Endothelial cell of umbilical vein (primary cell): Measurements from ENCODE around the gene MAP3K10. TPM values are rescaled to one million over a fixed set of nuclear protein-coding genes. Genes with fewer than 3 reads are reported as not detected.

Source experiments
- BruUV-seq: library from RNA; stranded (reverse); fragments of 400-500 nt; replicated peaks from 2 replicates; lab custom pipeline; 2021; lab: Mats Ljungman, UMichigan
- CTCF ChIA-PET: fragments of 300-600, 350-600 bp; sonication (Branson Sonifier 250); formaldehyde crosslinking; loops from one replicate; lab custom pipeline; 2021; ENCODE audit warnings: antibody characterized with exemption, inconsistent platforms; lab: Charles Lee
- POLR2A ChIA-PET: fragments of 300-600, 350-600 bp; sonication (Branson Sonifier 250); formaldehyde crosslinking; loops from one replicate; lab custom pipeline; 2021; ENCODE audit warnings: antibody characterized with exemption, inconsistent platforms; lab: Charles Lee
- DNase-seq: peaks from one replicate; pipeline ENCODE4 v3.0.0-alpha.2; 2011; ENCODE audit warnings: low read depth, low spot score
- FAIRE-seq: peaks from 2 replicates; lab custom pipeline; 2011; peaks lifted over from hg19 to GRCh38; lab: Jason Lieb, UNC
- H2AFZ ChIP-seq: 2 replicates; pipeline ENCODE4 v1.6.0; 2012; ENCODE audit warnings: low read depth, low read length, control low read depth, inconsistent platforms
- H3K27ac ChIP-seq: 2 replicates; pipeline ENCODE4 v1.5.1; 2011; ENCODE audit warnings: low read depth, mild to moderate bottlenecking, control low read depth, low read length, moderate library complexity; ENCODE audit not compliant: insufficient read depth
- H3K27me3 ChIP-seq, 2 experiments: 2 replicates each; pipeline versions ENCODE4 v1.6.0 to v1.6.1; 2011; ENCODE audit warnings: low read length in 2 of 2, mixed read lengths in 1 of 2; ENCODE audit not compliant: control insufficient read depth in 2 of 2, insufficient read depth in 2 of 2
- H3K36me3 ChIP-seq, 2 experiments: 2 replicates in 1 of 2; 3 replicates in 1 of 2; pipeline ENCODE4 v1.5.1; 2011; ENCODE audit warnings: low read length in 2 of 2, mild to moderate bottlenecking in 1 of 2, moderate library complexity in 1 of 2; ENCODE audit not compliant: control insufficient read depth in 2 of 2, insufficient read depth in 2 of 2; ENCODE audit errors: extremely low read depth in 1 of 2
- H3K4me1 ChIP-seq: 3 replicates; pipeline ENCODE4 v1.5.1; 2011; ENCODE audit warnings: mild to moderate bottlenecking, low read length; ENCODE audit not compliant: control insufficient read depth, insufficient read depth; ENCODE audit errors: extremely low read depth
- H3K4me2 ChIP-seq: 2 replicates; pipeline ENCODE4 v1.6.1; 2011; ENCODE audit warnings: low read length, control low read depth, mixed read lengths; ENCODE audit not compliant: insufficient read depth
- H3K4me3 ChIP-seq, 3 experiments: fragments of 200-600 bp in 1 of 3; sonication (generic), shearing (Covaris generic) in 1 of 3; replicated peaks in 1 of 3; 2 replicates each; pipeline ENCODE4 v1.5.1; 2011 to 2016; ENCODE audit warnings: control low read depth in 3 of 3, low read length in 3 of 3, mild to moderate bottlenecking in 2 of 3, inconsistent platforms in 1 of 3, low read depth in 1 of 3, moderate library complexity in 1 of 3; ENCODE audit not compliant: insufficient read depth in 1 of 3
- H3K79me2 ChIP-seq: 2 replicates; pipeline ENCODE4 v1.6.0; 2012; ENCODE audit warnings: low read length, inconsistent platforms; ENCODE audit not compliant: control insufficient read depth, insufficient read depth
- H3K9ac ChIP-seq: replicated peaks from 2 replicates; pipeline ENCODE3; 2011; ENCODE audit warnings: low read length, control low read depth; ENCODE audit not compliant: insufficient read depth; ENCODE audit errors: extremely low read depth
- H3K9me1 ChIP-seq: replicated peaks from 3 replicates; pipeline ENCODE4 v1.6.0; 2011; ENCODE audit warnings: mild to moderate bottlenecking, low read length; ENCODE audit not compliant: control insufficient read depth, insufficient read depth; ENCODE audit errors: extremely low read depth
- H3K9me3 ChIP-seq: replicated peaks from 2 replicates; pipeline ENCODE4 v1.5.1; 2012; ENCODE audit warnings: low read length, inconsistent platforms; ENCODE audit not compliant: control insufficient read depth, insufficient read depth
- H4K20me1 ChIP-seq: replicated peaks from 2 replicates; pipeline ENCODE3; 2011; ENCODE audit warnings: mild to moderate bottlenecking, low read length; ENCODE audit not compliant: control insufficient read depth, insufficient read depth; ENCODE audit errors: extremely low read depth
- CTCF ChIP-seq, 2 donors: IDR thresholded peaks; 1 replicate in 1 of 2; 2 replicates in 1 of 2; pipeline ENCODE4 v1.5.1; 2011; ENCODE audit warnings: low read length in 2 of 2, mild to moderate bottlenecking in 2 of 2, moderate library complexity in 2 of 2, control low read depth in 1 of 2, inconsistent platforms in 1 of 2, low read depth in 1 of 2; ENCODE audit not compliant: insufficient read depth in 1 of 2; ENCODE audit errors: extremely low read depth in 1 of 2
- EZH2 ChIP-seq: IDR thresholded peaks from 2 replicates; pipeline ENCODE4 v1.6.1; 2012; ENCODE audit warnings: borderline replicate concordance, low read depth, mild to moderate bottlenecking, moderate library complexity, low read length, inconsistent platforms; ENCODE audit not compliant: severe bottlenecking
- GATA2 ChIP-seq: IDR thresholded peaks from 2 replicates; pipeline ENCODE4 v1.7.0; 2011; ENCODE audit warnings: low read depth, mild to moderate bottlenecking, moderate library complexity, mixed read lengths, low read length; ENCODE audit not compliant: insufficient read length, insufficient read depth
- JUN ChIP-seq: IDR thresholded peaks from 2 replicates; pipeline ENCODE4 v1.6.1; 2011; ENCODE audit warnings: borderline replicate concordance, low read depth; ENCODE audit not compliant: insufficient read length, insufficient read depth
- MAX ChIP-seq: IDR thresholded peaks from 2 replicates; pipeline ENCODE4 v1.6.1; 2011; ENCODE audit not compliant: insufficient read depth, insufficient read length
- MYC ChIP-seq: IDR thresholded peaks from one replicate; pipeline ENCODE4 v1.6.1; 2011; ENCODE audit warnings: mild to moderate bottlenecking, low read depth, low read length
- POLR2A ChIP-seq: IDR thresholded peaks from 2 replicates; pipeline ENCODE4 v1.6.1; 2012; ENCODE audit warnings: low read depth, mild to moderate bottlenecking, control low read depth, low read length
- POLR2AphosphoS5 ChIP-seq: IDR thresholded peaks from 2 replicates; pipeline ENCODE4 v1.6.1; 2012; ENCODE audit warnings: low read depth, mild to moderate bottlenecking, control low read depth, low read length, moderate library complexity; ENCODE audit not compliant: insufficient read depth
- dilution Hi-C: fragments of 300-500 bp; cut with MboI; formaldehyde crosslinking; loops from one replicate; pipeline ENCODE4 v1.15.0; 2019; ENCODE audit warnings: low sequenced_read_pairs; ENCODE audit not compliant: extremely low pct_ligation_motif_present
- intact Hi-C: fragments of 100-400 bp; cut with micrococcal nuclease; formaldehyde crosslinking; loops from one replicate; pipeline ENCODE4 v1.10.0; 2022
- polyA plus RNA-seq, 4 experiments: library from polyadenylated mRNA; depleted of rRNA in 3 of 4; stranded (reverse) in 3 of 4; unstranded in 1 of 4; fragments of >200 nt; gene quantifications; 2 replicates each; pipeline versions ENCODE4 v1.2.1 to v1.2.3, GENCODE V29; 2011 to 2012; ENCODE audit warnings: missing spikeins in 1 of 4
- total RNA-seq: library from RNA; stranded (reverse); gene quantifications from 2 replicates; pipeline ENCODE4 v1.2.3, GENCODE V29; 2021

Gene MAP3K10
- total and polyA plus RNA-seq, 2 donors (not counting 3 experiments of a cell fraction or from before 2014, with no cell fraction given): 6.3 to 19.4 TPM

DNA sequence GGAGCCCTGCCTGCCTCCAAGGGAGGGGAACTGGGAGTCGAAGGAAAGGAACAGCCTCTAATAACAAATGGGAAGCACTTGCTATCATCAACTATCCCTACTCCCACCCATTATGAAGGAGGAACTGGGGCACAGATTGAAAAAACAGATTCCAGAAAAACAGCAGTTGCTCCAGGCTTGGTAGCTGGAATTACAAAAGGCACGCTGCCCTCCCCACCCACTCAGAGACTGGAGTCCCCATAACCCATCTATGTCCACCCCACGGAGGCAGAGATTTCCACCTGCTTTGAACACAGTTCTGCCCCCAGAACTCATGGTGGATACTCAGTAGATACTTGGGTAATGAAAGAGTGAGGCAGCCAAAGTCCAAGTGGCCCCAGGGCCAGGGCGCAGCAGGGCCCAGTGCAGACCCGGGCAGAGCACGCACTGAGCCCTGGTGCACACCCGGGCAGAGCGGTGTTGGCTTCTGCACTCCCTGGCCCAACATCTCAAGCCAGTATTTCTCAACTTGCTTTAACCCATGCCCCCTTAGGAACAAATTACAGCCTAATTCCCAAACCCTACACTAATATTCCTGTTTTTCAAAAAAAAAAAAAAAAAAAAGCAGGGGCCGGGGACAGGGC, 54.4 kb downstream of the MAP3K10 start:
- DNase-seq (no peak), FAIRE-seq (no peak)
- Histone ChIP-seq H3K4me1 (peaks cover 16% of the 10 kb centered on the region), H4K20me1 (no peaks in the 10 kb centered on the region), H3K27ac (no peak overlapping the region), H3K4me3 (no peak overlapping the region), H3K79me2 (peaks cover 5% of the 10 kb centered on the region), H2AFZ (no peak overlapping the region), H3K4me2 (no peak overlapping the region), H3K9me1 (no peaks in the 10 kb centered on the region), H3K9me3 (no peaks in the 10 kb centered on the region), H3K9ac (no peak overlapping the region), H3K36me3 (peaks cover 0 to 1% of the 10 kb centered on the region in 2 experiments), H3K27me3 (no peaks in the 10 kb centered on the region)
- dilution Hi-C loops: no loop called here
- BruUV-seq: no TSS peak
- intact Hi-C loops: no loop called here
- POLR2A ChIA-PET: no interaction called here
- CTCF ChIA-PET: interaction anchor here (1.1 kb wide), 1 partner anchor 19 kb away, joined by 4 read pairs; no protein-coding TSS in a partner anchor
- TF ChIP-seq GATA2 (no peak), MAX (no peak), POLR2AphosphoS5 (no peak), MYC (no peak), POLR2A (no peak), JUN (no peak), CTCF (IDR thresholded peaks at IDR 0.05; ENCODE audit: extremely low read depth in 1 of 2, insufficient read depth in 1 of 2, low read depth in 1 of 2, low read length in 2 of 2) (no peak), EZH2 (no peak)
